ENCODE data around the gene ZDHHC8.

Gene ZDHHC8

DNA sequence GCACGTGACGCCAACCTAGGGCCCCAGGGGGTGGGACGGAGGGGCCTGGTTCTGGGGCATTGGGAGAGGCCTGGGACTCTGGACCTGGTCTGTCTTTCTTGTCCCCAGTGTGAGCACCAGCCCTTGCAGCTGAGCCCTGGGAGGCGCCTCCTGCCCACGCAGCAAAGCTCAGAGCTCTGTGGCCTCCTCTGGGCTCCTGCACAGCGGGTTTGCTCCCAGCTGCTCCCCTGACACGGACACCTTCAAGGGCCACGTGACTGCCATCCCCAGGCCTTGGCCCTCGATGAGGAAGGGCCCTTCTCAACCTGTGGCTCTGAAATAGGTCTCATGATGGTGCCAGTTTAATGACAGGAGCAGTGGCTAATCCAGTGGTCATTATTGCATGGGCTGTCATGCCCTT is 50.8 kb downstream of the ZDHHC8 start:
- DNase-seq, result no peak

GRCh38 chr22:20183101-20183500 is 51.5 kb downstream of the ZDHHC8 start:
- no peak for DNase-seq

GRCh38 chr22:20183823-20184222 is 52.2 kb downstream of the ZDHHC8 start:
- DNase-seq, result no peak

DNA sequence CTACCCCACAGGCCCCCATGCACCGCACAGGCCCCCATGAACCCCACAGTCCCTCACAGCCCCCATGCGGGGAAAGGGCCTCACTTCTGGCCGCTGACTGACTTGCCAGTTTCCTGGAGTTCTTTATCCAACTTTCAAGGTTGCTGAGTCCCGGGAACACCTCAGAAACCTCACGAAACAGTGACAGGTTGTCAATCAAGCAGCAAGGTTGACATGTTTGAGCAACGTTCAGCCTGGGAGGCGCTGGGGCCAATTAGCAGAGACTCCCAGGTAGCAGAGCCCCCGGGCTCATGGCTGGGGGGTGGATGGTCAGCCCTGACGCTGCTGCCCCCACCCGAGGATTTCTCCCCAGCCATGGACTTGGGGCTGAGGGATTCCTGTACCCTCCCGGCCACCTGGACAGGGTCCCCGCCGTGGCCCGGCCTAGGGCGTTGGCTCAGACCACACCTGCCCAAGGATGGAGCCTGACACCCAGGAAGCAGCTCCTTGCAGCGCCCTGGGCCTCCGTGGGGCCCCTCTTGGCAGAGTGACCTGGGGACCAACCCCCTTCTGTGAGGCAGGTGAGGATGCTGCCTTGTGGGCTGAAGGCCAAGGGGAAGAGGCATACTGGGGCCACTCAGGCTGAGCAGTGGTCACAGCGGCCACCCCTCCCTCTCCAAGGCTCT is 53.0 kb downstream of the ZDHHC8 start:
- no peak for DNase-seq

DNA sequence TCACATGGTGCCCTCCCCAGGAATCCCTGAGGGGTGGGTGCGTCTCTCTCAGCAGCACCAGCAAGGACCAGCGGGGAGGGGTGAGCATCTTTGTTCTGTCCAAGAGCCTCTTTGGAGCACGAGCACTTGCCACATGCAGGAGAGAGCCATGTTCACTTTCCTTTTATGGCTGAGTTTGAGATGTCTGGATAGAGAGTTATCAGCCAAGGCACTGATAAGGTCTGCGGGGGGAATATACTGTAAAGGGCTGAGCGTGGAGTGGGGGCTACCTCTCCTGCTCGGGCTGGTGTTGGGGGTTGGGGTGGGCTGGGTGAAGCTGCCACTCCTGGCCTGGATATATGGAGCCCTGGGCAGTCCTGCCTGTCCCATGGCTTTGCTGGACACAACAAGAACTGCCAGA is 54.1 kb downstream of the ZDHHC8 start:
- DNase-seq, result no peak

DNA sequence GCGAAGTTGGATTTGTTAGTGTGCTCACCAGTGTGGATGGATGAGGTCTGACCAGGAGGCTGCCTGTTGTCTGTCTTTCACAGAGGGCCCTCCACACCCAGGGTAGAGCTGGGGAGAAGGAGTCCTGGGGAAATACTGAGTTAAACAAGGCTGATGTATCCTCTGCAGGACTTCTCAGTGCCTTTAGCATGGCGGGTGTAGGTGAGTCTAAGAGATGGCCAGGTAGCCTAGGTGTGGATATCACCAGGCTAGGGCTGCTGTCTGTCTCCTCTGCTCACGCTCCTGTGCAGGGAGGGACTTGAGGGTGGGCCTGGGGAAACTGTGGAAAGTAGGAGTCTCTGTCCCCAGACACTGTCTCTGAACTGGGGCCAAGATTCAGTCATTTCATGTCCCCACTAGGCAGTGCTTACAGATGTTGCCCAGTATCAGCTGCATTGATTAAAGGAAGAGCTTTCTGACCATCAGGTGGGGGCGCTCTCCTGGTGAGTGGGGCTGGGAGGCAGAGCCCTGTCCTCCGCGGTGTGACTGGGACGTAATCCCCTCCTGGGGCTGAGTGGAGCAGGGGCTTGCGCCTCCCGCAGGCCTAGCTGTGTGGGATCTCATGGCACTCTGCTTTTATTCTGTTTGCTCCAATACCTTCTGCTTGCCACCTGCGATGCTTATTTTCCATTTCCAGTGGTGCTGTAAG is 54.7 kb downstream of the ZDHHC8 start:
- no peak for DNase-seq

GRCh38 chr22:20186871-20187546 is 55.4 kb downstream of the ZDHHC8 start:
- no peak for DNase-seq

- DNase-seq, result no peak
Observed at GRCh38 chr22:20187777-20188566, 56.4 kb downstream of the ZDHHC8 start.

DNA sequence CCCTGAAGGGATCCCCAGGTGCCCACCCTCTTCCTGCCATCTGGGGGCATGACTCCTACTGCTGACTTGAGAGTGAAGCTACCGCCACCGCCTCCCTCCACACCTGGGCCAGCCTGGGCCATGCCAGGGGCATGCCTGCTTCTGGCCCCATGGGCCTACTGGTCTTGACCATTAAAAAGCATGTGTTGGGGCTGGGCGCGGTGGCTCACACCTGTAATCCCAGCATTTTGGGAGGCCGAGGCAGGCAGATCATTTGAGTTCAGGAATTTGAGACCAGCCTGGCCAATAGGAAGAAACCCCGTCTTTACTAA is 56.9 kb downstream of the ZDHHC8 start:
- no peak for DNase-seq

GRCh38 chr22:20191000-20191515 is 59.5 kb downstream of the ZDHHC8 start:
- DNase-seq, result no peak

DNA sequence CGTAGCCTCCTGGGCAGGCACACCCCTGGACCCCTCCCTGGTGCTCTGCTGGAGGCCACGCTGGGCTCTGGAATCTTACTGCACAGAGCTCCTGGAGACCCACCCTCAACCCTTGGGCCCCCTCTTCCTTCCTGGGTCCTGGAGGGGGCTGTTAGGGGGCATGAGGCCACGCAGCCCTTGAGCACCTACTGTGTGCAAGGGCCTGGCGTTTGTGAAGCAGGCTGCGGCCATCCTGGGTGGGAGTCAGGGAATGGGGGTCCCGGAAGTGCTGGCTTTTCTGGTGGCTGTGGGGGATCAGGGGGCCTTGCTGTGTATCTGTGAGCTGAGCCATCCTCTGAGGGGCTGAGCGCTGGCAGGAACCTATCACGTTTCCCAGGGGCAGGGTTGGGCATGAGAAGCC is 60.2 kb downstream of the ZDHHC8 start:
- DNase-seq, result no peak

- no peak for DNase-seq
Observed at GRCh38 chr22:20192293-20192971, 60.8 kb downstream of the ZDHHC8 start.

GRCh38 chr22:20192972-20193760 is 61.6 kb downstream of the ZDHHC8 start:
- no peak for DNase-seq

- DNase-seq, result no peak
Observed at GRCh38 chr22:20193761-20194494, 62.3 kb downstream of the ZDHHC8 start.

- no peak for DNase-seq
Observed at GRCh38 chr22:20194681-20195593, 63.3 kb downstream of the ZDHHC8 start.

DNA sequence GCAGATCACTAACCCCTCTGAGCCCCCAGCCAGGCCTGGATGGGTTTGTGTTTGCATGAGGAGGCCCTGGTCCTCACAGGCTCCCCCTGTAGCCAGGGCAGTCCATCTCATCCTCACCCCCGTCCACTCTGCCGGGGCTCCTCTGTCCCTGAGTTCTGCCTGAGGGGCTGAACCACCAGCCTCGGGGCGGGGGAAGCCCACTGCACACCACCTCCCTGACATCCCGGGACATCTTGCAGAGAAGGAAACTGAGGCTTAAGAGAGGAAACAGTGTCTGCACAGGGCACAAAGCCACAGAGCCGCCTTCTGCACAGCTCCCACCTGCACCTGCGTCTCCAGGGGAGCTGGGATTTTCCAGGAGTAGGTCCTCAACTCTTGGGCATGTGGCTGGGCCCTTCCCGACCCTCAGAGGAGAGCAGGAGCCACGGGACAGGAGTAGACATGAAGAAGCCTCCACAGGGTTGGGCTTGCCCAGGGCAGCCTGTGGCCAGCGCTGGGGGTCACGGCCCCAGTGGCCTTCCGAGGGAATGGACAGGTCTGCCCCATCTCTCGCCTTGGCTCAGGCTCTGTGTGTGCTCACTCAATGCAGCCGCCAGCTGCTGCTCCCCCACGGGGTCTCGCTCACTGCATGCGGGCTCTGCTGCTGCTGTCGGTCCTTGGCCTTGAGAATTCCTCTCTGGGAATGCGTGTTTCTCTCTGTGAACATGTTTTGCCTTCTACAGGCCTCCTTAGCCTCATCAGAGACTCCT is 64.7 kb downstream of the ZDHHC8 start:
- DNase-seq, result no peak

Measured in AML-193 (cell line).